HepG2 (cell line): ENCODE data around the gene RAMP3. TPM values are rescaled to one million over a fixed set of nuclear protein-coding genes. Genes with fewer than 3 reads are reported as not detected.
"Not testable (repeated sequence)": the region's sequence is repeated elsewhere in the genome, so short reads cannot be mapped to it uniquely, and the experiment has no call there.

Source experiments
- ATAC-seq: fragments of 200-7000 bp; cut with Tn5 transposase; 3 replicates; pipeline ENCODE4 v1.9.1; 2020; ENCODE audit warnings: mild to moderate bottlenecking, moderate library complexity
- BruUV-seq: library from RNA; stranded (reverse); fragments of 400-500 nt; replicated peaks from 2 replicates; lab custom pipeline; 2021; lab: Mats Ljungman, UMichigan
- CTCF ChIA-PET: fragments of 300-600 bp; formaldehyde crosslinking; extraction: SDS; loops from one replicate; lab custom pipeline; 2021; ENCODE audit warnings: low total read pairs, inconsistent platforms, low intra/inter-chr PET ratio; lab: Yijun Ruan, JAX
- POLR2A ChIA-PET: fragments of 350-600 bp; sonication (Branson Sonifier 250); formaldehyde crosslinking; loops from one replicate; lab custom pipeline; 2020; ENCODE audit warnings: antibody characterized with exemption, inconsistent platforms; lab: Yijun Ruan, JAX
- DNase-seq: peaks from one replicate; pipeline ENCODE4 v3.0.0-alpha.2; 2015; ENCODE audit warnings: low spot score
- FAIRE-seq: peaks from 3 replicates; lab custom pipeline; 2011; peaks lifted over from hg19 to GRCh38; lab: Jason Lieb, UNC
- H2AFZ ChIP-seq: one replicate; pipeline ENCODE4 v1.6.1; 2011; ENCODE audit warnings: low read length, inconsistent platforms
- H3K27ac ChIP-seq: fragments of 300-600 bp; 3 replicates; pipeline ENCODE4 v1.8.0; 2011; ENCODE audit warnings: mixed run types, mild to moderate bottlenecking, mixed read lengths, low read length, inconsistent platforms; ENCODE audit not compliant: insufficient read depth; ENCODE audit errors: extremely low read length
- H3K27me3 ChIP-seq, 2 experiments: fragments of 200-600 bp in 1 of 2; 2 replicates in 1 of 2; 3 replicates in 1 of 2; pipeline versions ENCODE4 v1.6.0 to v1.8.0; 2011; ENCODE audit warnings: low read length in 2 of 2, mild to moderate bottlenecking in 2 of 2, moderate library complexity in 2 of 2, inconsistent platforms in 1 of 2; ENCODE audit not compliant: insufficient read depth in 2 of 2, control insufficient read depth in 1 of 2
- H3K36me3 ChIP-seq, 2 experiments: fragments of 200-600 bp in 1 of 2; replicated peaks in 1 of 2; 2 replicates in 1 of 2; 3 replicates in 1 of 2; pipeline versions ENCODE4 v1.5.1 to v1.8.0; 2011; ENCODE audit warnings: low read length in 2 of 2, inconsistent platforms in 1 of 2; ENCODE audit not compliant: insufficient read depth in 2 of 2, control insufficient read depth in 1 of 2
- H3K4me1 ChIP-seq: 2 replicates; pipeline ENCODE4 v1.5.1; 2012; ENCODE audit warnings: low read length, inconsistent platforms; ENCODE audit not compliant: insufficient read depth
- H3K4me2 ChIP-seq: 2 replicates; pipeline ENCODE4 v1.6.0; 2011; ENCODE audit warnings: low read depth, low read length, inconsistent platforms
- H3K4me3 ChIP-seq, 3 experiments: fragments of 200-600 bp in 1 of 3; sonication (generic), shearing (Covaris generic) in 1 of 3; replicated peaks in 1 of 3; 2 replicates each; pipeline ENCODE4 v1.5.1; 2011 to 2016; ENCODE audit warnings: low read length in 3 of 3, inconsistent platforms in 2 of 3, low read depth in 2 of 3, mild to moderate bottlenecking in 2 of 3, control low read depth in 1 of 3, mixed read lengths in 1 of 3; ENCODE audit not compliant: insufficient read depth in 1 of 3
- H3K79me2 ChIP-seq: one replicate; pipeline ENCODE4 v1.6.1; 2011; ENCODE audit warnings: low read length, inconsistent platforms; ENCODE audit not compliant: insufficient read depth
- H3K9ac ChIP-seq: 2 replicates; pipeline ENCODE4 v1.6.0; 2011; ENCODE audit warnings: mild to moderate bottlenecking, low read depth, low read length, inconsistent platforms; ENCODE audit not compliant: insufficient read depth
- H3K9me3 ChIP-seq: 2 replicates; pipeline ENCODE4 v1.5.1; 2012; ENCODE audit warnings: mild to moderate bottlenecking, low read length
- H4K20me1 ChIP-seq: 2 replicates; pipeline ENCODE4 v1.6.0; 2011; ENCODE audit warnings: inconsistent platforms, mild to moderate bottlenecking, low read length, moderate library complexity; ENCODE audit not compliant: insufficient read depth
- HOMEZ ChIP-seq: IDR thresholded peaks from 2 replicates; pipeline ENCODE4 v1.6.1; 2016; ENCODE audit warnings: low read depth
- PATZ1 ChIP-seq: sonication (generic); formaldehyde crosslinking; IDR thresholded peaks from 2 replicates; pipeline ENCODE4 v1.4.0; 2020; ENCODE audit warnings: missing genetic modification reagents
- ZFYVE20 ChIP-seq: sonication (generic); formaldehyde crosslinking; IDR thresholded peaks from 2 replicates; pipeline ENCODE4 v1.8.0; 2023; ENCODE audit warnings: low read depth, mild to moderate bottlenecking, moderate library complexity, missing genetic modification reagents, borderline replicate concordance
- ZNF768 ChIP-seq: sonication (generic); formaldehyde crosslinking; IDR thresholded peaks from 2 replicates; pipeline ENCODE4 v1.4.0; 2020; ENCODE audit warnings: missing genetic modification reagents
- WGBS: methylation state at CpG from one replicate; pipeline ENCODE4 v1.1.6; 2017; ENCODE audit warnings: low lambda C conversion rate; 5-methylcytosine and 5-hydroxymethylcytosine counted together
- in situ Hi-C: cut with HindIII; loops from 2 replicates; pipeline ENCODE4 v1.10.0; 2017; ENCODE audit warnings: low pct_unique_long_range_greater_than_20kb; ENCODE audit not compliant: extremely low pct_ligation_motif_present
- intact Hi-C: fragments of 100-400 bp; cut with micrococcal nuclease; formaldehyde crosslinking; loops from one replicate; pipeline ENCODE4 v1.10.0; 2022; ENCODE audit not compliant: unreplicated experiment
- polyA plus RNA-seq, 8 experiments: library from polyadenylated mRNA; depleted of rRNA in 3 of 8; stranded (reverse) in 7 of 8; unstranded in 1 of 8; fragments of >200 nt; fragmentation: Illumina TruSeq in 4 of 8; extraction: Trizol in 4 of 8; gene quantifications; 2 replicates each; pipeline versions ENCODE4 v1.2.1 to v1.2.3, GENCODE V29; 2011 to 2016; ENCODE audit warnings: low read depth in 4 of 8, missing spikeins in 1 of 8, mixed read lengths in 1 of 8; ENCODE audit not compliant: insufficient read depth in 1 of 8
- total RNA-seq, 5 experiments: library from RNA; depleted of rRNA; stranded (reverse); fragments of >200 nt; fragmentation: Illumina TruSeq; extraction: Trizol; gene quantifications; 2 replicates each; pipeline ENCODE4 v1.2.3, GENCODE V29; 2016; ENCODE audit warnings: low read depth in 1 of 5

RAMP3 gene
- total and polyA plus RNA-seq, 2 of the 13 experiments (the other 11 are each of a cell fraction or from before 2014, with no cell fraction given) = not detected

GRCh38 chr7:45163692-45164052 lies 6.1 kb downstream of the RAMP3 start:
- BruUV-seq = no TSS peak
- Histone ChIP-seq H4K20me1 (no peaks in the 10 kb centered on the region), H3K27me3 (peaks cover 2 to 33% of the 10 kb centered on the region in 2 experiments; a peak in 2 of 5 replicates), H3K79me2 (no peaks in the 10 kb centered on the region), H3K36me3 (no peaks in the 10 kb centered on the region), H3K9me3 (no peaks in the 10 kb centered on the region), H3K4me3 (no peak overlapping the region), H3K4me1 (no peaks in the 10 kb centered on the region), H2AFZ (no peak overlapping the region), H3K27ac (no peak overlapping the region), H3K9ac (no peak overlapping the region), H3K4me2 (no peak overlapping the region)
- DNase-seq = no peak
- in situ Hi-C loops (loop anchor here (25.0 kb wide), 1 partner anchor 424 kb away; no protein-coding TSS in a partner anchor), intact Hi-C loops (no loop called here)
- ChIA-PET CTCF (no interaction called here), POLR2A (no interaction called here)
- FAIRE-seq = no peak
- 0% methylated on average over 1 of the region's 4 CpGs for WGBS
- no peak for ATAC-seq
- TF ChIP-seq HOMEZ (CRISPR knock-in tag) (no peak), ZNF768 (CRISPR knock-in tag) (0 out of 2 replicates have a peak, but pooled peaks have one; percentile 21), PATZ1 (CRISPR knock-in tag) (no peak), ZFYVE20 (no peak)

GRCh38 chr7:45164271-45164670 lies 6.7 kb downstream of the RAMP3 start:
- WGBS = 23% methylated on average over 3 of the region's 3 CpGs
- H4K20me1 ChIP-seq, H3K36me3 ChIP-seq, FAIRE-seq, POLR2A ChIA-PET, H3K4me1 ChIP-seq, H2AFZ ChIP-seq, CTCF ChIA-PET, ATAC-seq, H3K4me3 ChIP-seq, BruUV-seq, H3K9ac ChIP-seq, H3K9me3 ChIP-seq, H3K27ac ChIP-seq, H3K4me2 ChIP-seq, intact Hi-C loops, H3K79me2 ChIP-seq, DNase-seq: not testable (repeated sequence)
- in situ Hi-C loops = loop anchor here (25.0 kb wide), 1 partner anchor 423 kb away; no protein-coding TSS in a partner anchor
- peaks cover 0 to 27% of the 10 kb centered on the region in 2 experiments; a peak in 2 of 5 replicates for H3K27me3 ChIP-seq
